HFFc6 (cell line): ENCODE results near the gene HOXD11. TPM values are rescaled to one million over a fixed set of nuclear protein-coding genes. Genes with fewer than 3 reads are reported as not detected.

Experiments
- DNase-seq: peaks from one replicate; pipeline ENCODE4 v3.0.0-alpha.2; 2018
- H3K27ac Mint-ChIP-seq: 2 replicates; pipeline ENCODE4 v1.8.0; 2020; ENCODE audit warnings: mild to moderate bottlenecking, mixed read lengths
- H3K27me3 Mint-ChIP-seq: 2 replicates; pipeline ENCODE4 v1.8.0; 2021; ENCODE audit warnings: mild to moderate bottlenecking, moderate library complexity, mixed read lengths; ENCODE audit not compliant: insufficient read depth
- H3K36me3 Mint-ChIP-seq: 2 replicates; pipeline ENCODE4 v1.8.0; 2021; ENCODE audit warnings: low read depth, mixed read lengths
- H3K4me1 Mint-ChIP-seq: 2 replicates; pipeline ENCODE4 v1.8.0; 2020; ENCODE audit warnings: low read depth, mixed read lengths
- H3K4me3 Mint-ChIP-seq: 2 replicates; pipeline ENCODE4 v1.8.0; 2020; ENCODE audit warnings: mild to moderate bottlenecking, moderate library complexity, mixed read lengths
- H3K9me3 Mint-ChIP-seq: 2 replicates; pipeline ENCODE4 v1.8.0; 2020; ENCODE audit warnings: mild to moderate bottlenecking, mixed read lengths
- total RNA-seq, 6 experiments: library from RNA; stranded (reverse); fragmentation: NEBNext Ultra II Directional; extraction: Animal tissue kit (Norgen Biotek cat#: 25700); gene quantifications; 2 replicates in 1 of 6; 3 replicates in 5 of 6; pipeline ENCODE4 v1.2.3, GENCODE V29; 2021
- TF ChIP-seq, protein P1 (sequence below): fragments of 200-600 bp; sonication (generic); IDR thresholded peaks from 2 replicates; pipeline ENCODE4 v1.5.0; 2021; ENCODE audit warnings: antibody characterized with exemption, mild to moderate bottlenecking

HOXD11 gene
- total RNA-seq, 6 experiments from 2014 or later = 6.0 to 10.2 (median 7.6) TPM

DNA sequence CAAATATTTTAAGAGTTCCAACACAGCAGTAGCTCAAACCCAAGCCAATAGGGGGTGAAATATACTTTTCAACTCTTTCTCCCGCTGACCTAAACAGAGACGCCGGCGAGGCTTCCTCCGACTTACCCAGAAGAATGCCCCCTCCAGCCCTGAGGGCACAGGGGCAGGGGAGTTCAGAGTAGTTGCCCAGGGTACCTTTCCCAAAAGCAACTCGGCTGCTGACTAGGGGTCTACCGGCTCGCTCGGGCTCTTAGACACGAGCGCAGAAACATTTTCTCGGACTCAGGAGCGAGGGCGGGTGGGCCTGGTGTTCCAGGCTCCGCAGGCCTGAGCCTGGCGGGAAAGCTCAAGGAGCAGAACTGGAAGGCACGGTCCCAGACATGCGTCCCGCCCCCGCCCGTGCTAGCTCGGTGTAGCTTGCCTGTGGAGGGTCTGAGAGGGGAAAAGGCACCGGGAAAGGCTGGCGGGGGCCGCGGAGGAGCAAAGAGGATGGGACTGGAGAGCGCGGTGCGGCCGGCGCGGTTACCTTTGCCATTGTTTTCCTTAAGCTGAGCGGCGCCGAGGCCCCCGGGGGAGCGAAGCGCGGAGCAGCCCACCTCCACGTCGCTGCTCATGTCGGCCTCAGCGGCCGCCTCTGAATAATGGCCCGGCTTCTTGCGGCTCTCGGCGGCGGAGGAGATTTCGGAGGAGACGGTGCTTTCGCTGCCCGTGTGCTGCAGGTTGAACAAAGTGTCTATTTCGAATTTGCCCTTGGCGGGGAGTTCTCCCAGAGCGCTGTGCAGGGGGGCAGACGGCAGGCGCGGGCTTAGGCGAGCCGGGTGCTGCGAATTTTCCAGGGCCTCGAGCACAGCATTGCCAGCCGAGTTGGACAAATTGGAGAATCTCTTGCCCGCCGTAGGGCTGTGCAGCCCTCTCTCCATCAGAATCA lies 24.0 kb upstream of the HOXD11 start:
- H3K27ac Mint-ChIP-seq = no peak overlapping the region
- H3K4me1 Mint-ChIP-seq = peaks cover 19% of the 10 kb centered on the region
- TF ChIP-seq, protein P1, sequence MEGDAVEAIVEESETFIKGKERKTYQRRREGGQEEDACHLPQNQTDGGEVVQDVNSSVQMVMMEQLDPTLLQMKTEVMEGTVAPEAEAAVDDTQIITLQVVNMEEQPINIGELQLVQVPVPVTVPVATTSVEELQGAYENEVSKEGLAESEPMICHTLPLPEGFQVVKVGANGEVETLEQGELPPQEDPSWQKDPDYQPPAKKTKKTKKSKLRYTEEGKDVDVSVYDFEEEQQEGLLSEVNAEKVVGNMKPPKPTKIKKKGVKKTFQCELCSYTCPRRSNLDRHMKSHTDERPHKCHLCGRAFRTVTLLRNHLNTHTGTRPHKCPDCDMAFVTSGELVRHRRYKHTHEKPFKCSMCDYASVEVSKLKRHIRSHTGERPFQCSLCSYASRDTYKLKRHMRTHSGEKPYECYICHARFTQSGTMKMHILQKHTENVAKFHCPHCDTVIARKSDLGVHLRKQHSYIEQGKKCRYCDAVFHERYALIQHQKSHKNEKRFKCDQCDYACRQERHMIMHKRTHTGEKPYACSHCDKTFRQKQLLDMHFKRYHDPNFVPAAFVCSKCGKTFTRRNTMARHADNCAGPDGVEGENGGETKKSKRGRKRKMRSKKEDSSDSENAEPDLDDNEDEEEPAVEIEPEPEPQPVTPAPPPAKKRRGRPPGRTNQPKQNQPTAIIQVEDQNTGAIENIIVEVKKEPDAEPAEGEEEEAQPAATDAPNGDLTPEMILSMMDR = no peak
- H3K4me3 Mint-ChIP-seq = no peak overlapping the region
- H3K36me3 Mint-ChIP-seq = peaks cover 12% of the 10 kb centered on the region
- no peak for DNase-seq
- peaks cover 63% of the 10 kb centered on the region for H3K27me3 Mint-ChIP-seq
- peaks cover 30% of the 10 kb centered on the region for H3K9me3 Mint-ChIP-seq

DNA sequence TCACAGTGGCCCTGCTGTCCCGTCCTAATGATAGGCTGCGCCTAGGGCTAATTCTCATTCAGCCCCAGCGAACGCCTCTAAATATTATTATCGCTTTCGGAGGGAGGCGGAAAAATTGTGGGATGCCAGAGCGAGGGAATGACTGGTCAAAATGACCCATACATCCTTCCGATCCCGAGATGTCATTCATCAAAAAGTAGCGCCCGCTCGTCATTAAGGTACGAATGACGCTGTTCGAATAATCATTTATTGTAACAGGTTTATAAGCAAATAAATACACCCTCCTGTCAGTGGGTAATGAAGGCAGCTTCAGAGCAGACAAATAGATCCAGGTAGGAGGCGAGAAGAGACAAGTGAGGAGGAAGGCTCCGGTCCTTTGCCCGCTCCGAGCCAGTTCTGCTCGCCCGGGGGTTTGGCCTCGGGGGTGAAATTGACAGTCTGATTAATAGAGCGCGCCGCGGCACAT lies 23.3 kb upstream of the HOXD11 start, which contains the start of gene EVX2:
Gene EVX2 (minus strand): TSS at position 167 of the 466 bp plus-strand sequence. CDS start 186 bp downstream, outside the sequence.
- peak within 1 kb of the TSS; percentile 44 for H3K4me3 Mint-ChIP-seq
- H3K36me3 Mint-ChIP-seq = peaks cover 12% of the 10 kb centered on the region
- peaks cover 30% of the 10 kb centered on the region for H3K9me3 Mint-ChIP-seq
- peaks cover 23% of the 10 kb centered on the region for H3K4me1 Mint-ChIP-seq
- no peak for DNase-seq
- TF ChIP-seq, protein P1 = no peak
- H3K27me3 Mint-ChIP-seq = peaks cover 58% of the 10 kb centered on the region
- no peak within 1 kb of the TSS for H3K27ac Mint-ChIP-seq

DNA sequence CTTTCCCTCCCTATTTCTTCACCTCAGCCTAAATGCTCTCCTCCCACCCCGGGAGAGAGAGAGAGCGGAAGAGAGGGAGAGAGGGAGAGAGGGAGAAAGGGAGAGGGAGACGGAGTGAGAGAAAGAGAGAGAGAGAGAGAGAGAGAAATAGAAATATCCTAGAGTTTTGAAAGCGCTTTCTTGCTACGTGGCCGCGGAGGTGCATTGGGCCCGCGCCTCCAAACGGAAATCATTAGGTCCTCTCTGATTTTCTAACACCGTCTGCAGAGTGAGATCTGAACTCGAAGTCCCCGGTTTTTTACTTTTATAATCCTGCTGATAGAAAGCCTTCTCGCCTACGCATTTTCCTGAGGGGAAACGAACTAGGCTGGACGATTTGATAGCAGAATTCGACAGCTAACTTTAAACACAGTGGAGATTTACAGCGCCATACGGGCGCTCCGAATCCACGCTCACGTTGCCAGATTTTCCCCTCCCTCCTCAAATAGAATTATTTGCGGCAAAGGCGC lies 22.4 kb upstream of the HOXD11 start:
- Mint-ChIP-seq H3K27ac (no peak overlapping the region), H3K27me3 (peaks cover 53% of the 10 kb centered on the region)

DNA sequence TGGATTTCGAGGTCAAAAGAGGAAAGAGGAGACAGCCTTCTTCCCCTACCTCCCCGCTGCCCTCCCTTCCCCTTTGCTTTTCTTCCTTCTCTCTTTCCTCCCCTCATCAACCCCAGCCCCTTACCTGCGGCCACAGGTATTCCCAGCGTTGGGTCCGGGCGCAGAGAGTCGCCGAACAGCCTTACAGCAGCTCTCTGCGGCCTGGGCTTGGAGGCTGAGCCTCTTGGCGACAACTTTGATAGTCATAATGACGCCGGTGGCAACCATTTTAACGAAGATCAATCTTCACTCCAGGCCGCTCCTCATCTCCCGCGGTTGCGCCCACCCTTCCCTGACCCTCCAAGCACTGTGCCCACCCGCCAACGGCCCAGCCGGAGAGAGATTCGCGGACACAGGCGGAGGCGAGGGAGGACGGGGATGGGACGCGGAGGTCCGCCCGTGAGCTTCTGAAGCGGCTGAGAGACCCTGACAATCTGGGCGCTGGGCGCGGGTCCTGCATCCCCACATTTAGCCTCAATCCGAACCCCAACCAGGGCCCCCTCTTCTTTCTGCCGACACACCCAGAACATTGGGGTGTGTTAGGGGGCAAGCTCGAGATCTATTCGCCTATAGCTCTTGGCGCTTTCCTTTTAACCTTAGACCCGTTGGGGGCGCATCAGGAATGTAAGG lies 21.8 kb upstream of the HOXD11 start:
- Mint-ChIP-seq H3K4me3 (peak overlapping the region; percentile 31), H3K9me3 (peaks cover 30% of the 10 kb centered on the region), H3K4me1 (peaks cover 15% of the 10 kb centered on the region), H3K27ac (no peak overlapping the region), H3K27me3 (peaks cover 58% of the 10 kb centered on the region), H3K36me3 (peaks cover 12% of the 10 kb centered on the region)
- TF ChIP-seq, protein P1 = no peak
- DNase-seq = no peak

More for the DNA sequence above, 22.4 kb upstream of the HOXD11 start:
- DNase-seq = no peak
- peaks cover 30% of the 10 kb centered on the region for H3K9me3 Mint-ChIP-seq
- peak overlapping the region; percentile 44 for H3K4me3 Mint-ChIP-seq
- peaks cover 15% of the 10 kb centered on the region for H3K4me1 Mint-ChIP-seq
- TF ChIP-seq, protein P1 = no peak
- peaks cover 12% of the 10 kb centered on the region for H3K36me3 Mint-ChIP-seq

DNA sequence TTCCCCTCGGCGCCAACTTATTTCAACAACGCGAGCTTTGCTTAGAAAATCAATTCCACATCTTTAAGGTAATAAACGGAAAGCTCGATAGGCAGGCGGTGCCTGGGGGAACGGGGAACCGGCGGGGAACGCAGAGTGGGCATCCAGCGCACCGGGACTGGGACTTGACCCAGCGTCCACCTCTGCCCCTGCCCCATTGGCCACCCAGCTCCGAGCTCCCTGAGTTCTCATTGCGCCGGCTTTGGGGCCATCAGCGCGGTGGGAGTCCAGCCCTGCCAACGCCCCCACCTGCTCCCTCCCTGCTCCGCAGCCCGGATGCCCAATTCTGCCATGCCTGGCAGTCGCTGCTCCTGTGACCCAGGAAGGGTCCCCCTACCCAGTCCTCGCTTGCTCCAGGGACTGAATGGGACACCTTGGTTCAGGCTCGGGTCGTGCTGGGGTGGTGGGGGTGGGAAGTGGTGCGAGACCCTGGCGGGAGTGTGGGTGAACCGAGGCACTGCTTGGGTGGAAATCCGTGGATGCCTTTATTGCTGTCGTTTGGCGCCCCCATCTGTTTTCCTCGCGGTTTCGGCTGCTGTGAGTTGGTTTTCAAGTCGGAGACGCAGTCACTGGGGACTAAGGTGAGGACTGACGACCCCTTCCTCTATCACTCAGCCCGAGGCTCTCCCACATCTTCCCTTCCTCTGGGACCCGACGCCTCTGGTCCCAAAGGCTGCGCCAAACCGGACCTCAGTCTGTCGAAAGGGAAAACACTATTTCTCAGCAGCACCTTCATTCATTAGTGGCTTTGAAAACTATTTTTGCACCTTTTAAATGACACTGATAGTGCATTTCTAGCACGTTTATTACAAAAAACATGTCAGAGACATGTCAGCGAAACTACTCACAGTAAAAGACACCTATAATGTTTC lies 21.0 kb upstream of the HOXD11 start:
- TF ChIP-seq, protein P1 = peak; percentile 74
- H3K36me3 Mint-ChIP-seq = peaks cover 10% of the 10 kb centered on the region
- no peak for DNase-seq
- peak overlapping the region; percentile 39; the same call in 1 of the 2 replicates for H3K4me3 Mint-ChIP-seq
- no peak overlapping the region for H3K27ac Mint-ChIP-seq
- peaks cover 27% of the 10 kb centered on the region for H3K9me3 Mint-ChIP-seq
- peaks cover 60% of the 10 kb centered on the region for H3K27me3 Mint-ChIP-seq
- peaks cover 15% of the 10 kb centered on the region for H3K4me1 Mint-ChIP-seq
